ENCODE measurements around the gene TCTN3. TPM values are rescaled to one million over a fixed set of nuclear protein-coding genes. Genes with fewer than 3 reads are reported as not detected.
"Not testable (repeated sequence)": the region's sequence is repeated elsewhere in the genome, so short reads cannot be mapped to it uniquely, and the experiment has no call there.

TCTN3 gene
- total RNA-seq, 1 donor from 2014 or later = 12.4 TPM

GRCh38 chr10:95693071-95693667 lies 558 bp downstream of the TCTN3 start:
- DNase-seq (ENCODE audit: low spot score) = no peak
- intact Hi-C loops (cut with DNase I) = loop anchor here (2.0 to 5.0 kb wide), 2 partner anchors 172 to 349 kb away; partner anchors contain the start of gene CCNJ

- DNase-seq (ENCODE audit: low spot score) = no peak
- intact Hi-C loops (cut with DNase I) = loop anchor here (5.0 kb wide), 1 partner anchor 351 kb away; the partner anchor contains the start of gene CCNJ
Observed at GRCh38 chr10:95691281-95691680, 2.4 kb downstream of the TCTN3 start.

GRCh38 chr10:95688648-95689047 lies 5.1 kb downstream of the TCTN3 start:
- intact Hi-C loops (cut with DNase I) = no loop called here
- no peak for DNase-seq (ENCODE audit: low spot score)

GRCh38 chr10:95683966-95684365 lies 9.8 kb downstream of the TCTN3 start:
- DNase-seq (ENCODE audit: low spot score) = no peak
- intact Hi-C loops (cut with DNase I) = no loop called here

- intact Hi-C loops (cut with DNase I) = no loop called here
Observed at GRCh38 chr10:95675403-95676116, 18.2 kb downstream of the TCTN3 start.

GRCh38 chr10:95674643-95675042 lies 19.1 kb downstream of the TCTN3 start:
- intact Hi-C loops (cut with DNase I) = no loop called here
- DNase-seq (ENCODE audit: low spot score) = no peak

More at GRCh38 chr10:95675403-95676116, 18.2 kb downstream of the TCTN3 start:
- no peak for DNase-seq (ENCODE audit: low spot score)

GRCh38 chr10:95672641-95673040 lies 21.1 kb downstream of the TCTN3 start:
- DNase-seq (ENCODE audit: low spot score); intact Hi-C loops (cut with DNase I): not testable (repeated sequence)

- intact Hi-C loops (cut with DNase I) = no loop called here
- no peak for DNase-seq (ENCODE audit: low spot score)
Observed at GRCh38 chr10:95664543-95664942, 29.2 kb downstream of the TCTN3 start.

GRCh38 chr10:95663496-95663895 lies 30.2 kb downstream of the TCTN3 start:
- DNase-seq (ENCODE audit: low spot score) = no peak
- intact Hi-C loops (cut with DNase I) = no loop called here

GRCh38 chr10:95661818-95662217 lies 31.9 kb downstream of the TCTN3 start:
- intact Hi-C loops (cut with DNase I) = no loop called here
- no peak for DNase-seq (ENCODE audit: low spot score)

- intact Hi-C loops (cut with DNase I) = no loop called here
- no peak for DNase-seq (ENCODE audit: low spot score)
Observed at GRCh38 chr10:95660283-95660682, 33.4 kb downstream of the TCTN3 start.

- DNase-seq (ENCODE audit: low spot score) = no peak
- intact Hi-C loops (cut with DNase I) = no loop called here
Observed at GRCh38 chr10:95657250-95657649, 36.5 kb downstream of the TCTN3 start.

GRCh38 chr10:95656291-95657164 lies 37.2 kb downstream of the TCTN3 start, which contains the start of gene ALDH18A1:
Gene ALDH18A1, minus strand, starts transcription at chr10:95656711. Its CDS starts 3,334 bp downstream, at chr10:95653377.
- intact Hi-C loops (cut with DNase I) = no loop called here
- peak; percentile 95 for DNase-seq (ENCODE audit: low spot score)

GRCh38 chr10:95655571-95656290 lies 38.0 kb downstream of the TCTN3 start:
- no peak for DNase-seq (ENCODE audit: low spot score)
- intact Hi-C loops (cut with DNase I) = no loop called here

- DNase-seq (ENCODE audit: low spot score) = no peak
- intact Hi-C loops (cut with DNase I) = no loop called here
Observed at GRCh38 chr10:95653895-95654294, 39.8 kb downstream of the TCTN3 start.

- intact Hi-C loops (cut with DNase I) = no loop called here
- DNase-seq (ENCODE audit: low spot score) = no peak
Observed at GRCh38 chr10:95651346-95652060, 42.2 kb downstream of the TCTN3 start.

GRCh38 chr10:95650232-95650631 lies 43.5 kb downstream of the TCTN3 start:
- intact Hi-C loops (cut with DNase I) = no loop called here
- no peak for DNase-seq (ENCODE audit: low spot score)

GRCh38 chr10:95648138-95648537 lies 45.6 kb downstream of the TCTN3 start:
- no peak for DNase-seq (ENCODE audit: low spot score)
- intact Hi-C loops (cut with DNase I) = no loop called here

- intact Hi-C loops (cut with DNase I) = no loop called here
- no peak for DNase-seq (ENCODE audit: low spot score)
Observed at GRCh38 chr10:95646160-95646559, 47.6 kb downstream of the TCTN3 start.
